MM.1S (cell line): Measurements from ENCODE around the gene CPLX1.

ENCODE experiments used
- DNase-seq: peaks from one replicate; pipeline ENCODE4 v3.0.0-alpha.2; 2015
- H2AFZ ChIP-seq: fragments of 300-600 bp; sonication (generic); 2 replicates; pipeline ENCODE4 v1.6.0; 2016; ENCODE audit warnings: antibody characterized with exemption, low read length
- H3F3A ChIP-seq: fragments of 300-600 bp; sonication (generic); 2 replicates; pipeline ENCODE4 v1.6.1; 2016; ENCODE audit warnings: mild to moderate bottlenecking, antibody characterized with exemption, low read length, moderate library complexity, mixed read lengths; ENCODE audit not compliant: insufficient read depth
- H3K27ac ChIP-seq: fragments of 300-600 bp; sonication (generic); 2 replicates; pipeline ENCODE4 v1.5.1; 2016; ENCODE audit warnings: mild to moderate bottlenecking, low read length
- H3K27me3 ChIP-seq: fragments of 300-600 bp; sonication (generic); replicated peaks from 2 replicates; pipeline ENCODE4 v1.6.0; 2016; ENCODE audit warnings: low read length; ENCODE audit not compliant: insufficient read depth
- H3K36me3 ChIP-seq: fragments of 300-600 bp; sonication (generic); replicated peaks from 2 replicates; pipeline ENCODE4 v1.6.1; 2016; ENCODE audit warnings: mild to moderate bottlenecking, low read length, mixed read lengths; ENCODE audit not compliant: insufficient read depth
- H3K4me1 ChIP-seq: fragments of 300-600 bp; sonication (generic); 2 replicates; pipeline ENCODE4 v1.6.1; 2016; ENCODE audit warnings: low read length, mixed read lengths
- H3K4me2 ChIP-seq: fragments of 300-600 bp; sonication (generic); 2 replicates; pipeline ENCODE4 v1.6.0; 2016; ENCODE audit warnings: low read depth, low read length
- H3K4me3 ChIP-seq: fragments of 300-600 bp; sonication (generic); 2 replicates; pipeline ENCODE4 v1.5.1; 2016; ENCODE audit warnings: low read length, mixed read lengths
- H3K79me2 ChIP-seq: fragments of 300-600 bp; sonication (generic); 2 replicates; pipeline ENCODE4 v1.6.1; 2016; ENCODE audit warnings: mixed run types, low read length, mixed read lengths
- H3K9ac ChIP-seq: fragments of 300-600 bp; sonication (generic); 2 replicates; pipeline ENCODE4 v1.6.1; 2016; ENCODE audit warnings: low read length, mixed read lengths
- H3K9me2 ChIP-seq: fragments of 300-600 bp; sonication (generic); replicated peaks from 2 replicates; pipeline ENCODE4 v1.6.1; 2016; ENCODE audit warnings: mild to moderate bottlenecking, low read length, mixed read lengths; ENCODE audit not compliant: insufficient read depth
- H3K9me3 ChIP-seq: fragments of 300-600 bp; sonication (generic); replicated peaks from 2 replicates; pipeline ENCODE4 v1.6.1; 2016; ENCODE audit warnings: mild to moderate bottlenecking, low read length, mixed read lengths; ENCODE audit not compliant: insufficient read depth
- H4K20me1 ChIP-seq: fragments of 300-600 bp; sonication (generic); 2 replicates; pipeline ENCODE4 v1.6.1; 2016; ENCODE audit warnings: mild to moderate bottlenecking, low read length, moderate library complexity, mixed read lengths; ENCODE audit not compliant: insufficient read depth
- CTCF ChIP-seq: fragments of 300-600 bp; sonication (generic); IDR thresholded peaks from 2 replicates; pipeline ENCODE4 v1.5.1; 2016; ENCODE audit warnings: antibody characterized with exemption, low read length, mixed read lengths
- EZH2 ChIP-seq: fragments of 300-600 bp; sonication (generic); optimal IDR thresholded peaks from 2 replicates; pipeline ENCODE3; 2017; ENCODE audit warnings: low read depth, mild to moderate bottlenecking, antibody characterized with exemption, low read length, mixed read lengths
- EZH2phosphoT487 ChIP-seq: fragments of 300-600 bp; sonication (generic); IDR thresholded peaks from 2 replicates; pipeline ENCODE4 v1.6.1; 2018; ENCODE audit warnings: antibody characterized with exemption, low read length

Gene CPLX1

DNA sequence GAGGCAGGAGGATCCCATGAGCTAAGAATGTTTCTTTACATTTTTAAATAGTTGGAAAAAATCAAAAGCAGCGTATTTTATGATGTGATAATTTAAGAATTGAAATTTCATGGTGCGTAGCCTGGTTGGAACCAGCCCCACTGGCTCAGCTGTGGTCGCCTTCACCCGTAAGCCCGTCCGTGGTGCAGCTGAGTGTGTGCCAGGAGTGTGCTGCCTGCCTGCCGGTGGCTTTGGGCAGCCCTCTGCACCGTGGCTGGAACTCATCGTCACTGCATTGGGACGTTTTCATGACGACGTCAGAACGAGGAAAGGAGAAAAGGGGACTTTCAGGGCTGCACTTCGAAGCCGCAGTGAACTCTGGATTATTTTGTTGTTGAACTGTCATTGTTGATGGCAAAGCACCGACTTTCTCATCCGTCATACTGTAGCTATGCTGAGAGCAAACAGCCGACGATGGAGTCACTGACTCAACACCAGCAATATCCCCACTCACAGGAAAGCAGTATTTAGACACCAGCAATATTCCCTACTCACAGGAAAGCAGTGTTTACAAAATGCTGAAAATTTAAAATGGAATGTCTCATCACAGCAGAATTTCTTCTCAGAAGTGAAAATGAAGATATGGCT, 85.2 kb downstream of the CPLX1 start:
- no peak overlapping the region for H3K4me2 ChIP-seq
- no peaks in the 10 kb centered on the region for H3F3A ChIP-seq
- no peak overlapping the region for H3K27ac ChIP-seq

DNA sequence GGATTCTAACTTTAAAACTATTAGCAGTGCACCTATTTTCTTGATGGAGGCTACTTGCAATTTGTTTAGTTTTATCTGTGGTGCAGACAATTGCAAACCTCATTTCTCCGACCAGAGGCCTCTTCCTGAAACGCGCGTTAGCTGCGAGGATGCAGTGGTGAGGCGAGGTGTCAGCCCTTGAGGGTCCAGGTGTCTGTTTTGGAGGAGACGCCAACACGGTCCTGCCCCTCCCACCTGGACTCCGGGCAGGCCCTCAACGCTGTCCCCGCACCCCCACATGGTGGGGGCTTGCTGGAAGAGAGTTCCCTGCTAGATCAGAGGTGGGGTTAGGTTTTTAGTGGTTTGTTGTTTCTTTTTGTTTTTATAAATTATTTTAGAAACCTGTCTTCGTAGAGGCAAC, 85.9 kb downstream of the CPLX1 start:
- Histone ChIP-seq H3F3A (no peaks in the 10 kb centered on the region), H3K4me1 (no peaks in the 10 kb centered on the region), H3K27me3 (no peaks in the 10 kb centered on the region), H3K4me2 (no peak overlapping the region), H3K9ac (no peak overlapping the region), H3K27ac (no peak overlapping the region), H2AFZ (no peak overlapping the region), H3K9me2 (no peaks in the 10 kb centered on the region), H3K79me2 (no peaks in the 10 kb centered on the region), H3K4me3 (no peak overlapping the region), H4K20me1 (no peaks in the 10 kb centered on the region), H3K36me3 (no peaks in the 10 kb centered on the region), H3K9me3 (no peaks in the 10 kb centered on the region)
- DNase-seq = no peak
- TF ChIP-seq EZH2phosphoT487 (no peak), EZH2 (no peak), CTCF (no peak)

More for the DNA sequence above, 85.2 kb downstream of the CPLX1 start:
- H4K20me1 ChIP-seq = no peaks in the 10 kb centered on the region
- H3K27me3 ChIP-seq = no peaks in the 10 kb centered on the region
- H2AFZ ChIP-seq = no peak overlapping the region
- H3K9ac ChIP-seq = no peak overlapping the region
- H3K4me1 ChIP-seq = no peaks in the 10 kb centered on the region
- no peaks in the 10 kb centered on the region for H3K79me2 ChIP-seq
- no peaks in the 10 kb centered on the region for H3K9me3 ChIP-seq
- TF ChIP-seq EZH2 (no peak), CTCF (no peak), EZH2phosphoT487 (no peak)
- no peaks in the 10 kb centered on the region for H3K9me2 ChIP-seq
- DNase-seq = no peak
- H3K4me3 ChIP-seq = no peak overlapping the region
- no peaks in the 10 kb centered on the region for H3K36me3 ChIP-seq

- no peaks in the 10 kb centered on the region for H4K20me1 ChIP-seq
- no peaks in the 10 kb centered on the region for H3K36me3 ChIP-seq
- no peaks in the 10 kb centered on the region for H3K27me3 ChIP-seq
- H3F3A ChIP-seq = no peaks in the 10 kb centered on the region
- H3K4me1 ChIP-seq = no peaks in the 10 kb centered on the region
- no peak overlapping the region for H2AFZ ChIP-seq
- H3K4me2 ChIP-seq = no peak overlapping the region
- no peaks in the 10 kb centered on the region for H3K9me2 ChIP-seq
- no peaks in the 10 kb centered on the region for H3K79me2 ChIP-seq
- H3K4me3 ChIP-seq = no peak overlapping the region
- no peaks in the 10 kb centered on the region for H3K9me3 ChIP-seq
- H3K27ac ChIP-seq = no peak overlapping the region
- no peak for DNase-seq
- no peak for TF ChIP-seq EZH2
- no peak for TF ChIP-seq CTCF
- TF ChIP-seq EZH2phosphoT487 = no peak
- H3K9ac ChIP-seq = no peak overlapping the region
These were observed 86.4 kb downstream of the CPLX1 start for GRCh38 chr4:739569-739968.
